ENCODE data around the gene BABAM2. TPM values are rescaled to one million over a fixed set of nuclear protein-coding genes. Genes with fewer than 3 reads are reported as not detected.

Gene BABAM2
- total RNA-seq, 1 donor from 2014 or later = 58.9 TPM

- Histone ChIP-seq H3K36me3 (no peaks in the 10 kb centered on the region), H3K4me3 (no peak overlapping the region), H3K27ac (replicated peaks) (peak overlapping the region; percentile 75), H3K9me3 (replicated peaks) (no peaks in the 10 kb centered on the region), H3K27me3 (ENCODE audit: low read depth) (no peaks in the 10 kb centered on the region), H3K4me1 (peaks cover 89% of the 10 kb centered on the region)
- intact Hi-C loops (cut with micrococcal nuclease) = no loop called here
- TF ChIP-seq, protein P1, sequence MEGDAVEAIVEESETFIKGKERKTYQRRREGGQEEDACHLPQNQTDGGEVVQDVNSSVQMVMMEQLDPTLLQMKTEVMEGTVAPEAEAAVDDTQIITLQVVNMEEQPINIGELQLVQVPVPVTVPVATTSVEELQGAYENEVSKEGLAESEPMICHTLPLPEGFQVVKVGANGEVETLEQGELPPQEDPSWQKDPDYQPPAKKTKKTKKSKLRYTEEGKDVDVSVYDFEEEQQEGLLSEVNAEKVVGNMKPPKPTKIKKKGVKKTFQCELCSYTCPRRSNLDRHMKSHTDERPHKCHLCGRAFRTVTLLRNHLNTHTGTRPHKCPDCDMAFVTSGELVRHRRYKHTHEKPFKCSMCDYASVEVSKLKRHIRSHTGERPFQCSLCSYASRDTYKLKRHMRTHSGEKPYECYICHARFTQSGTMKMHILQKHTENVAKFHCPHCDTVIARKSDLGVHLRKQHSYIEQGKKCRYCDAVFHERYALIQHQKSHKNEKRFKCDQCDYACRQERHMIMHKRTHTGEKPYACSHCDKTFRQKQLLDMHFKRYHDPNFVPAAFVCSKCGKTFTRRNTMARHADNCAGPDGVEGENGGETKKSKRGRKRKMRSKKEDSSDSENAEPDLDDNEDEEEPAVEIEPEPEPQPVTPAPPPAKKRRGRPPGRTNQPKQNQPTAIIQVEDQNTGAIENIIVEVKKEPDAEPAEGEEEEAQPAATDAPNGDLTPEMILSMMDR (IDR thresholded peaks at IDR 0.05; ENCODE audit: borderline replicate concordance) = no peak
- no peak for DNase-seq
Observed at GRCh38 chr2:28336982-28337627, 446.6 kb downstream of the BABAM2 start.

DNA sequence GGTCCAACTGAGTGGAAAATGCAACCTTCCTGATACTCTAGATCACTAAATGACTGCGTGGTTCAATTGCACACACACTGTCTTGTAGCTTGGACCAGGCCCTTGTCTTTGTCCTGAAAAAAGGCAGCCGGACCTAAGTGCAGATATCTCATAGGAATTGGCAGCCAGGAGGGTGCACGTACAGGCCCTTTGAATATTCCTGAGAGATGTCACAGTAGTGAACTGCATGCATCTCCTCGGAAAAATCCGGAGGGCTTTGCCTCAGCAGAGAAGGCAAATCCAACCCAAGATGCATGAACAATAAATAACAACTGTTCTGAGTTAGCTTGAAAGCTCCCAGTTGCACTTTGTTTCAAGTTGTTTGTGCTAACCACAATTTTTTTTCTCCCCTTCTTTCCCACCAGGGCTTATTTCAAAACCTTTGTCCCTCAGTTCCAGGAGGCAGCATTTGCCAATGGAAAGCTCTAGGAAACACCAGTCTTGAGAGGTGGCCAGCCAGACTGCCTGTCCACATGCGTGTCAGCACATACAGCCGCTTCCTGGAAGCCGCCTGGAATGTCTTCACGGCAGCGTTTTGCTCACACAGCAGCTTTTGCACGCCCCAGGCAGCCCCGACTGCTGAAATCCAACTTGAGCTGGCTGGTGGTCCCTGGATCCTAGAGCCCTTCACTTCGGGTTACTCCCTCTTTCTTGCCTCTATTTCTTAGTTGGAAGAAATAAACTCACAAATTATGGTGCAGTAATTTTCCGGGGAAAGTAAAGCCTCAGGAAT is 447.7 kb downstream of the BABAM2 start:
- no peaks in the 10 kb centered on the region for H3K9me3 ChIP-seq (replicated peaks)
- intact Hi-C loops (cut with micrococcal nuclease) = no loop called here
- DNase-seq = peak; percentile 67

DNA sequence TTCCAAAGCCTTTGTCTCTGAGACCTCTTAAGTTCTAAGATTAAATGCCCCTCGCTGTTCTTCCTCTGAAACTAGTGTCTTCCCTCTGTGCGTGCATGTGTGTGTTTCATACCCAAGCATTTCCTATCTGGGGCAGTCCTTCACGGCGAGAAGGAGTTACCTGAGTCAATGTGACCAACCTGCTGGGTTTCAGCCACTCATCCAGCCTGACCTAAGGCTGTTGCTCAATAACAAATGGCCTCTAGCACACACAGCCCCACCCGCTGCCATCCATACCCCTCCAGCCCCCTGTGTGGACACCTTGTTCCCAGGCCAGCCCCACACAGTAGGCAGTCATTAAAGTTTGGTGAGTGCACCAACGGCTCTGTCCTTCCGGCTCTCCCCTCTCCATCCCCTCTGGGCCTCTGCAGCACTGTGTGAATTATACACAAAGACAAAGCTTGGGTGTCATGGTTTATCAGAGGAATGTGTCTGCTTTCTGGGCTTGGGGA is 448.3 kb downstream of the BABAM2 start:
- TF ChIP-seq, protein P1 (IDR thresholded peaks at IDR 0.05; ENCODE audit: borderline replicate concordance) = no peak
- Histone ChIP-seq H3K4me3 (no peak overlapping the region), H3K27ac (replicated peaks) (peak overlapping the region; percentile 75), H3K27me3 (ENCODE audit: low read depth) (no peaks in the 10 kb centered on the region), H3K4me1 (peaks cover 87% of the 10 kb centered on the region), H3K9me3 (replicated peaks) (no peaks in the 10 kb centered on the region), H3K36me3 (no peaks in the 10 kb centered on the region)
- DNase-seq = no peak
- intact Hi-C loops (cut with micrococcal nuclease) = no loop called here

More for the DNA sequence above, 447.7 kb downstream of the BABAM2 start:
- no peak overlapping the region for H3K4me3 ChIP-seq
- TF ChIP-seq, protein P1 (IDR thresholded peaks at IDR 0.05; ENCODE audit: borderline replicate concordance) = no peak
- H3K36me3 ChIP-seq = no peaks in the 10 kb centered on the region
- H3K27me3 ChIP-seq (ENCODE audit: low read depth) = no peaks in the 10 kb centered on the region
- H3K4me1 ChIP-seq = peaks cover 90% of the 10 kb centered on the region
- peak overlapping the region; percentile 75 for H3K27ac ChIP-seq (replicated peaks)

GRCh38 chr2:28339516-28340175 is 449.1 kb downstream of the BABAM2 start:
- no peaks in the 10 kb centered on the region for H3K9me3 ChIP-seq (replicated peaks)
- H3K27ac ChIP-seq (replicated peaks) = peak overlapping the region; percentile 75
- H3K4me3 ChIP-seq = no peak overlapping the region
- TF ChIP-seq, protein P1 (IDR thresholded peaks at IDR 0.05; ENCODE audit: borderline replicate concordance) = no peak
- DNase-seq = no peak
- no peaks in the 10 kb centered on the region for H3K27me3 ChIP-seq (ENCODE audit: low read depth)
- peaks cover 81% of the 10 kb centered on the region for H3K4me1 ChIP-seq
- intact Hi-C loops (cut with micrococcal nuclease) = no loop called here
- H3K36me3 ChIP-seq = no peaks in the 10 kb centered on the region

DNA sequence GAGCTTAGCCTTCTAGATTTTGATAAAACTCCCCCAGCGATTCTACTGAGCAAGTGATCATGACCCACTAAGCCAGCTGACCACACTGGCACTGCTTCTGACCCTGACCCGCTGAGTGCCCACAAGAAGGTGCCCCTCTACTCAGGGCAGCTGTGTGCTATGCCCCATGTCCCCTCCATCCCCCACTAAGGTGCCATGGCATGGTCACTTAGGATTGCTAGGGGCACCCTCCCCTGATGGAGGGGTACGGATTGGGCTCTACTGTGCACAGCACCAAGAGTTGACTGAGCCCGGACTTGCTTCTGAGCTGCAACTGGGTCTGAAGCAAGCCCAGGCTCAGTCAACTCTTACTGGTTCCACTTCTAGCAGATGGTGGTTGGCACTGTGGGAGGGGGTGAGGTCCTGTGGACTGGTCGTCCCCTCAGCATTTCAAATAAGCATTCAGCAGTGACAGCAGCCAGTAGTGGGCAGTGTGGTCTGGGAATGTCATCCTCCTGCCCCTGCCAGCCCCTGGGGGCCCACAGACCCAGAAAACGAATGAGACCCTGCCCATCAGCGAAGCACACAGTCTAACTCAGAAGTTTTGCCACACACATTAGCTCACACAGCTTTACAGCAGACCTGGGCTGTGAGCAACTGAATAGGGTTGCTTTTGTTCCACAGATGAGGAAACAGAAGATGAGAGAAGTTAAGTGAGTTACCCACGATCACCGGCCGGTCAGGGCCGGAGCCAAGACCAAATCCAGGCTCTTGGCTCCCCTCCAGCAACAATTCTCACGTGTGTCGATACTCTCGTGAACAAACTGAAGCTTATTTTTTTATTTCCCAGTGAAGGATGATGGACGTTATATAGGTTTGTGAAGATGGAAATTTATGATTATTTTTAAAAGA is 450.0 kb downstream of the BABAM2 start:
- no peaks in the 10 kb centered on the region for H3K9me3 ChIP-seq (replicated peaks)
- TF ChIP-seq, protein P1 (IDR thresholded peaks at IDR 0.05; ENCODE audit: borderline replicate concordance) = no peak
- no peaks in the 10 kb centered on the region for H3K36me3 ChIP-seq
- H3K27ac ChIP-seq (replicated peaks) = no peak overlapping the region
- DNase-seq = no peak
- no peak overlapping the region for H3K4me3 ChIP-seq
- intact Hi-C loops (cut with micrococcal nuclease) = no loop called here
- peaks cover 72% of the 10 kb centered on the region for H3K4me1 ChIP-seq
- no peaks in the 10 kb centered on the region for H3K27me3 ChIP-seq (ENCODE audit: low read depth)

Measured in left ventricle myocardium inferior (tissue), 1 donor.